Measurements from ENCODE around the gene IRX2. TPM values are rescaled to one million over a fixed set of nuclear protein-coding genes. Genes with fewer than 3 reads are reported as not detected.

IRX2 gene
- total RNA-seq, 1 donor from 2014 or later = 6.5 TPM

DNA sequence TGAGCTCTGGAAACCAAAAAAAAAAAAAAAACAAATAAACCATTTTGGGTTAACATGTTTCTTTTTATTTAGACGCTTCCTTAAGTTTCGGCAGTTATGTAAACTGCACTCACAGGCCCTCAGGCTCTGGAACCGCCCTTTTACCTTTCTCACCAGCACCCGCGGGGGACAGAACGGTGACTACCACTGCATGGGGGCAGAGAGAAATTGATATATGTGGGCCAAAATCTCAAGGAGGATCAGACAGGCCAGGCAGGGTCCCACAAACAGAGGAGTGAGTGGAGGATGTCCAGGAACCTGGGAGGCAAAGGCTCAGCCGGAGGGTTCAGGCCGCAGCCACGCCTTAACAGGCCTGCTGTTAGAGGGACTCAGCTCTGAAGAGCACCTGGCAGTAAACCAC is 54.4 kb downstream of the IRX2 start:
- DNase-seq (ENCODE audit: low spot score) = no peak

Data from umbilical cord (tissue), 2 donors.